Measurements from ENCODE around the gene DNASE1L1.

- TF ChIP-seq, protein P1, sequence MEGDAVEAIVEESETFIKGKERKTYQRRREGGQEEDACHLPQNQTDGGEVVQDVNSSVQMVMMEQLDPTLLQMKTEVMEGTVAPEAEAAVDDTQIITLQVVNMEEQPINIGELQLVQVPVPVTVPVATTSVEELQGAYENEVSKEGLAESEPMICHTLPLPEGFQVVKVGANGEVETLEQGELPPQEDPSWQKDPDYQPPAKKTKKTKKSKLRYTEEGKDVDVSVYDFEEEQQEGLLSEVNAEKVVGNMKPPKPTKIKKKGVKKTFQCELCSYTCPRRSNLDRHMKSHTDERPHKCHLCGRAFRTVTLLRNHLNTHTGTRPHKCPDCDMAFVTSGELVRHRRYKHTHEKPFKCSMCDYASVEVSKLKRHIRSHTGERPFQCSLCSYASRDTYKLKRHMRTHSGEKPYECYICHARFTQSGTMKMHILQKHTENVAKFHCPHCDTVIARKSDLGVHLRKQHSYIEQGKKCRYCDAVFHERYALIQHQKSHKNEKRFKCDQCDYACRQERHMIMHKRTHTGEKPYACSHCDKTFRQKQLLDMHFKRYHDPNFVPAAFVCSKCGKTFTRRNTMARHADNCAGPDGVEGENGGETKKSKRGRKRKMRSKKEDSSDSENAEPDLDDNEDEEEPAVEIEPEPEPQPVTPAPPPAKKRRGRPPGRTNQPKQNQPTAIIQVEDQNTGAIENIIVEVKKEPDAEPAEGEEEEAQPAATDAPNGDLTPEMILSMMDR (IDR thresholded peaks at IDR 0.05), result no peak
- TF ChIP-seq POLR2A (IDR thresholded peaks at IDR 0.05), result no peak
Measured at GRCh38 chrX:154354516-154354915, 54.5 kb downstream of the DNASE1L1 start.

Measured in esophagus squamous epithelium (tissue), 4 donors.